Parathyroid adenoma (tissue), 2 donors: ENCODE data around the gene SNRPD3.

Source experiments
- H2AFZ ChIP-seq: fragments of 300-600 bp; sonication (generic); one replicate; pipeline ENCODE4 v1.7.0; 2017; ENCODE audit warnings: antibody characterized with exemption, mild to moderate bottlenecking
- H3K27ac ChIP-seq: fragments of 300-600 bp; sonication (generic); one replicate; pipeline ENCODE4 v1.7.0; 2017
- H3K27me3 ChIP-seq: fragments of 300-600 bp; sonication (generic); one replicate; pipeline ENCODE4 v1.7.0; 2017; ENCODE audit warnings: low read length; ENCODE audit not compliant: control insufficient read depth, insufficient read depth
- H3K36me3 ChIP-seq: fragments of 300-600 bp; sonication (generic); one replicate; pipeline ENCODE4 v1.7.0; 2017; ENCODE audit warnings: low read length; ENCODE audit not compliant: control insufficient read depth, insufficient read depth
- H3K4me1 ChIP-seq: fragments of 300-600 bp; sonication (generic); one replicate; pipeline ENCODE4 v1.7.0; 2017; ENCODE audit warnings: control low read depth
- H3K4me2 ChIP-seq: fragments of 300-600 bp; sonication (generic); one replicate; pipeline ENCODE4 v1.7.0; 2017; ENCODE audit warnings: low read length
- H3K4me3 ChIP-seq: fragments of 300-600 bp; sonication (generic); one replicate; pipeline ENCODE4 v1.7.0; 2017; ENCODE audit warnings: low read depth, low read length
- H3K79me2 ChIP-seq: fragments of 300-600 bp; sonication (generic); one replicate; pipeline ENCODE4 v1.7.0; 2017; ENCODE audit warnings: control low read depth
- H3K9ac ChIP-seq: fragments of 300-600 bp; sonication (generic); one replicate; pipeline ENCODE4 v1.7.0; 2017; ENCODE audit warnings: mild to moderate bottlenecking
- H3K9me3 ChIP-seq: fragments of 300-600 bp; sonication (generic); one replicate; pipeline ENCODE4 v1.7.0; 2017; ENCODE audit warnings: low read length; ENCODE audit not compliant: control insufficient read depth
- CTCF ChIP-seq: fragments of 300-600 bp; sonication (generic); IDR thresholded peaks from one replicate; pipeline ENCODE4 v1.7.0; 2017; ENCODE audit warnings: antibody characterized with exemption, mild to moderate bottlenecking
- donor health status: primary hyperparathyroidism.

SNRPD3 gene

GRCh38 chr22:24532075-24532474 lies 23.7 kb upstream of the SNRPD3 start:
- Histone ChIP-seq H3K36me3 (no peaks in the 10 kb centered on the region), H3K4me1 (no peaks in the 10 kb centered on the region), H2AFZ (no peak overlapping the region), H3K9ac (no peak overlapping the region), H3K27ac (no peak overlapping the region), H3K4me2 (no peak overlapping the region), H3K27me3 (no peaks in the 10 kb centered on the region), H3K9me3 (no peaks in the 10 kb centered on the region), H3K4me3 (no peak overlapping the region), H3K79me2 (no peaks in the 10 kb centered on the region)
- no peak for TF ChIP-seq CTCF

DNA sequence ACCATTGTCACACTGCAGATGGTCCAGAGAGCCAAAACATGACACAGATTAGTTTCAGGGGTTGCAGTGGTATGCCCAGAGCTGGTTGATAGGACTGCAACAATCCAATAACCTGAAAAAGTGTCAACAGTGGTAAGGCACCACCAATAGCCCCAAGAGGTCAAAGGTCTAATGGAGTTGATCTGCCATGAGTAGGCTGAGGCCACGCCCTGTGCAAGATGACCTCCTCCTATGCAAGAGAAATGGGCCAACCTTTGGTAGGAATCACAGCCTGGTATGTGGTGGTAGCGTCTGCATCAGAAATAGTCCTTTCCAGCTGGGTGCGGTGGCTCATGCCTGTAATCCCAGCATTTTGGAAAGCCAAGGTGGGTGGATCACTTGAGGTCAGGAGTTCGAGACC lies 20.5 kb upstream of the SNRPD3 start:
- Histone ChIP-seq H3K79me2 (no peaks in the 10 kb centered on the region), H3K4me2 (no peak overlapping the region), H3K36me3 (no peaks in the 10 kb centered on the region), H3K4me1 (no peaks in the 10 kb centered on the region), H3K4me3 (no peak overlapping the region), H3K9me3 (no peaks in the 10 kb centered on the region), H3K27me3 (no peaks in the 10 kb centered on the region), H3K9ac (no peak overlapping the region), H2AFZ (no peak overlapping the region), H3K27ac (no peak overlapping the region)
- no peak for TF ChIP-seq CTCF

GRCh38 chr22:24536089-24536488 lies 19.7 kb upstream of the SNRPD3 start:
- H3K9ac ChIP-seq: no peak overlapping the region
- H2AFZ ChIP-seq: no peak overlapping the region
- no peaks in the 10 kb centered on the region for H3K9me3 ChIP-seq
- H3K4me3 ChIP-seq: no peak overlapping the region
- TF ChIP-seq CTCF: no peak
- no peak overlapping the region for H3K4me2 ChIP-seq
- no peaks in the 10 kb centered on the region for H3K4me1 ChIP-seq
- no peaks in the 10 kb centered on the region for H3K27me3 ChIP-seq
- no peaks in the 10 kb centered on the region for H3K36me3 ChIP-seq
- no peak overlapping the region for H3K27ac ChIP-seq
- H3K79me2 ChIP-seq: no peaks in the 10 kb centered on the region

- no peaks in the 10 kb centered on the region for H3K79me2 ChIP-seq
- no peaks in the 10 kb centered on the region for H3K36me3 ChIP-seq
- H3K9ac ChIP-seq: no peak overlapping the region
Measured at GRCh38 chr22:24540470-24540869, 15.3 kb upstream of the SNRPD3 start.

More at GRCh38 chr22:24540470-24540869, 15.3 kb upstream of the SNRPD3 start:
- Histone ChIP-seq H3K4me2 (no peak overlapping the region), H3K4me1 (no peaks in the 10 kb centered on the region), H3K27ac (no peak overlapping the region), H2AFZ (no peak overlapping the region), H3K4me3 (no peak overlapping the region), H3K9me3 (no peaks in the 10 kb centered on the region), H3K27me3 (no peaks in the 10 kb centered on the region)
- no peak for TF ChIP-seq CTCF
